DMS53 (cell line): ENCODE data around the gene MAST3.
A peak's percentile ranks its signal among the peaks of the same experiment; 100 is the strongest.

Experiments used
- DNase-seq: peaks from one replicate; lab custom pipeline; 2025; lab: John Stamatoyannopoulos, UW

The MAST3 gene

GRCh38 chr19:18160493-18160970, 63.0 kb downstream of the MAST3 start:
- peak; percentile 50 for DNase-seq

- DNase-seq, result peak; percentile 87
Measured at GRCh38 chr19:18160971-18161635, 63.5 kb downstream of the MAST3 start.

GRCh38 chr19:18161636-18162002, 64.0 kb downstream of the MAST3 start:
- no peak for DNase-seq

- no peak for DNase-seq
Measured at GRCh38 chr19:18164072-18164471, 66.5 kb downstream of the MAST3 start.

- no peak for DNase-seq
Measured at GRCh38 chr19:18165794-18166544, 68.4 kb downstream of the MAST3 start.

GRCh38 chr19:18167011-18167410, 69.4 kb downstream of the MAST3 start:
- DNase-seq, result peak; percentile 24

GRCh38 chr19:18167975-18168645, 70.5 kb downstream of the MAST3 start:
- DNase-seq, result peak; percentile 51

- DNase-seq, result peak; percentile 43
Measured at GRCh38 chr19:18168673-18169381, 71.2 kb downstream of the MAST3 start.

- DNase-seq, result no peak
Measured at GRCh38 chr19:18170714-18171255, 73.2 kb downstream of the MAST3 start.

- no peak for DNase-seq
Measured at GRCh38 chr19:18171605-18172327, 74.2 kb downstream of the MAST3 start.

- no peak for DNase-seq
Measured at GRCh38 chr19:18172331-18173053, 74.9 kb downstream of the MAST3 start.

GRCh38 chr19:18173054-18173571, 75.5 kb downstream of the MAST3 start:
- DNase-seq, result no peak

GRCh38 chr19:18173572-18174288, 76.2 kb downstream of the MAST3 start, which contains the start of gene IFI30:
Gene IFI30 (plus strand): TSS chr19:18173813. CDS start chr19:18173842, 29 bp downstream.
- DNase-seq, result peak; percentile 93

- no peak for DNase-seq
Measured at GRCh38 chr19:18174983-18175382, 77.4 kb downstream of the MAST3 start.

- DNase-seq, result no peak
Measured at GRCh38 chr19:18176367-18177310, 79.1 kb downstream of the MAST3 start.

- DNase-seq, result no peak
Measured at GRCh38 chr19:18179957-18180356, 82.4 kb downstream of the MAST3 start.

- no peak for DNase-seq
Measured at GRCh38 chr19:18183529-18183928, 86.0 kb downstream of the MAST3 start.

GRCh38 chr19:18185538-18185937, 88.0 kb downstream of the MAST3 start:
- no peak for DNase-seq
